GM21390 (cell line): ENCODE results near the gene TPSD1.
"Not testable (repeated sequence)": the region's sequence is repeated elsewhere in the genome, so short reads cannot be mapped to it uniquely, and the experiment has no call there.

ENCODE experiments used
- ATAC-seq: cut with Tn5 transposase; IDR thresholded peaks from one replicate; pipeline ENCODE4 v1.9.1; 2021; ENCODE audit not compliant: unreplicated experiment

TPSD1 gene

DNA sequence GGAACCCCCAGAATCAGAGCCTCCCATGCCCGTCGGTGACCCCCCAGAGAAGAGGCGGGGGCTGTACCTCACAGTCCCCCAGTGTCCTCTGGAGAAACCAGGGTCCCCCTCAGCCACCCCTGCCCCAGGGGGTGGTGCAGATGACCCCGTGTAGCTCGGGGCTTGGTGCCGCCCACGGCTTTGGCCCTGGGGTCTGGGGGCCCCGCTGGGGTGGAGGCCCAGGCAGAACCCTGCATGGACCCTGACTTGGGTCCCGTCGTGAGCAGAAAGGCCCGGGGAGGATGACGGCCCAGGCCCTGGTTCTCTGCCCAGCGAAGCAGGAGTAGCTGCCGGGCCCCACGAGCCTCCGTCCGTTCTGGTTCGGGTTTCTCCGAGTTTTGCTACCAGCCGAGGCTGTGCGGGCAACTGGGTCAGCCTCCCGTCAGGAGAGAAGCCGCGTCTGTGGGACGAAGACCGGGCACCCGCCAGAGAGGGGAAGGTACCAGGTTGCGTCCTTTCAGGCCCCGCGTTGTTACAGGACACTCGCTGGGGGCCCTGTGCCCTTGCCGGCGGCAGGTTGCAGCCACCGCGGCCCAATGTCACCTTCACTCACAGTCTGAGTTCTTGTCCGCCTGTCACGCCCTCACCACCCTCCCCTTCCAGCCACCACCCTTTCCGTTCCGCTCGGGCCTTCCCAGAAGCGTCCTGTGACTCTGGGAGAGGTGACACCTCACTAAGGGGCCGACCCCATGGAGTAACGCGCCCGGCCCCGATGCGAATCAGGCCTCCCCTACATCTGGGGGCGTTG lies 34.8 kb upstream of the TPSD1 start:
- no peak for ATAC-seq

DNA sequence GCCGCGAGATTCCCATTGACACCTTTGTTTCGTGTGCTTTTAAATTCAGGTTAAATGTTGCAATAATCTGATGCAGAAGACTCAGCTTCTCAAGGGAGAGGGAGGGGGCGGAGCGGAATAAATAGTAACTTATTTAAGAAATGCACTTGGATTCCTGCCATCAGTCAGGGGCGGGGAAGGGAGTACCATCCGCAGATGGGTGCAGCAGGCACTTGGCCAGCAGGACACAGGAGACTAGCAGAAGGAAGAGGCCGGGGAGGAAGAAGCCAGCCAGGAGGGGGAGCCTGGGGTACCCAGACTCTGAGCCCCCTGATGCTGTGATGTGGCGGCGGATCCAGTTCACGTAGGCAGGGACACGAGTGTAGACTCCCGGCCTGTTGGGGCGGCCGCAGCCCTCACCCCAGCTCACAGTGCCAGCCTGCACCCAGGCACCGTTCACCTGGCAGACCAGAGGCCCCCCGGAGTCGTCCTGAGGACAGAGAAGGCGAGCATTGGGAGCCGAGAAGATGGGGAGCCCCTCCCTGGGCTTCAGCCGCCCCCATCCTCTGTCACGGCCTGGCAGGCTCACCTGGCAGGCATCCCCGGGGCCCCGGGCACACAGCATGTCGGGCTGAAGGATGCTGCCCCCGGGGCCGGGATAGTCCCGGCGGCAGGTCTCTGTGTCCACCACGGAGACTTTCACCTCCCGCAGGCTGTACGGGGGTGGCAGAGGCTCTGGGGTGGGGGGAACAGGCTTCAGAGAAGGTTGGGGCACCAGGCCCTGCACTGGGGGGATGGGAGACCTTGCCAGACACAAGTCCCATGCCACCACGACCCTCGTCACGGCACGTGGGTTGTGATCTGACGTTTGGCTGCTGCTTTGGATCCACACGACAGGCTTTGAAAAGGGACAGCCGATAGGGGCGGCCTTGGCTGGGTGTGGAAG lies 34.0 kb upstream of the TPSD1 start:
- no peak for ATAC-seq

DNA sequence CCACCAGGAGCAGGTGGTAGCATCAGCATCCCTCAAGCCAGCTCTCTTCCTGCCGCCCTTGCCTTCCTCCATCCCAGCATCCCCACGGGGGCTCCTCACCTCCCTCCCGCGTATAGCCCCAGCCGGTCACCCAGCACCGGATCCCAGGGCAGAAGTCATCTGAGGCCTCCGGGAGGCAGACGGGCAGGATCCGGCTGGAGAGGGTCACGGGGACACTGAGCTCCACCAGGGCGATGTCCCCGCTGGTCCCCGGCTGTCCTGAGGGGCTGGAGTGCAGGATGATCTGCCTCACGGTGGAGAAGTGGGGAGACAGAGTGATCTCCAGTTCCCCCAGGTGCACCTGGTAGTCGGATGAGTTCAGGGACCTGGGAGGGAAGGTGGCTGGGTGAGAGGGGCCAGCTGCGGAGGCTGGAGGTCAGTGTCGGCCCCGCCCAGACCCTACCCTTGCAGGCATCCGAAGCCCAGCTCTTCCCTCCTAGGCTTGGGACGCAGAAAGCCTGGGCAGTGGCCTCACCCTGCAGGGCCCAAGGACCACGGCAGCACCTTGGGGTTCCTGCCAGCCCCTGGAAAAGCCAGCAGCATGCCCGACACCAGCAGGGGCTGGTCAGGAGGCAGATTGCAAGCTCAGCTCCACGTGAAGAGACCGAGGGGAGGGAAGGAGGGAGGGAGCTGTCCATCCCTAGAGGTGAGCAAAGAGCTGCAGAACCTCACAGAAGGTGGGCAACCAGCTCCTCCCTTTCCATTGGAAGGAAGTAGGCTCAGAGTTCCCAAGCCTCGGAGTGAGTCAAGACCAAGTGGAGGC lies 33.1 kb upstream of the TPSD1 start:
- ATAC-seq, result no peak

DNA sequence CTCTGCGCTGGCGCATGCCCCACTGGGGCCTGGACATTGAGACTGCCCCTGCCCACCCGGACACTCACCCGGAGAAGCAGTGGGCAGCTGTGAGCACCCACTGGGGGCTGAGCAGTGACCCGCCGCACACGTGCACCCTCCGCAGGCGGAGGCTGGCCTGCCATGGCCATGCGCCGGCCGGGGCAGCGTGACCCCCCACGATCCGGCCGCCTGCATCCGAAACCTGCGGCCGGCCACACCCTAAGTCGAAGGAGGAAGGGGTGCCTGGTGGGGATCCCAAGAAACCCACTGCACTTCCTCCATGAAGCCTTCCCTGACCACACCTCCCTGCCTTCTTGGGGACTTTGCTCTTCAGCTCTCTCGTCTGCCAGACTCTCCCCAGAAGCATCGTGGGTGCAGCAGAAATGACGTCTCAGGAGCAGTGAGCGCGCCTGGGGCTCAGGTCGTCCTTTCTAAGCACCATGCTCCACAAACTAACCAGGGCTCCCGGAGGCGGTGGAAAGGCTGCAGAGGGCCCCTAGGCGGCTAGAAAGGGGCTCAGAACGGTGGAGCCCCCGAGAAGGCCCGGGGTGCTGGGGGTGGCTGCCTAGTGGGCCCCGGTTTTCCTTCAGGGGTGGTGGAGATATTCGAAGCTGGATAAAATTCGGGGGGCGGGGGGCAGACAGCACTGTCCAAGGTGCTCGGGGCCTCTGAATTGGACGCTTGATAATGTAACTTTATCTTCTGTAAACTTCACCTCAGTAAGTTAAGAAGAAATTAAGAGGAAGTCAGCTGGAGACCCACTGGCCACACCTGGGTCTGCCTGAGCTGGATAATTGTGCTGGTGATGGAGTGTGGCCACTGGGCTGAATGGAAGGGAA lies 32.3 kb upstream of the TPSD1 start:
- ATAC-seq, result no peak

DNA sequence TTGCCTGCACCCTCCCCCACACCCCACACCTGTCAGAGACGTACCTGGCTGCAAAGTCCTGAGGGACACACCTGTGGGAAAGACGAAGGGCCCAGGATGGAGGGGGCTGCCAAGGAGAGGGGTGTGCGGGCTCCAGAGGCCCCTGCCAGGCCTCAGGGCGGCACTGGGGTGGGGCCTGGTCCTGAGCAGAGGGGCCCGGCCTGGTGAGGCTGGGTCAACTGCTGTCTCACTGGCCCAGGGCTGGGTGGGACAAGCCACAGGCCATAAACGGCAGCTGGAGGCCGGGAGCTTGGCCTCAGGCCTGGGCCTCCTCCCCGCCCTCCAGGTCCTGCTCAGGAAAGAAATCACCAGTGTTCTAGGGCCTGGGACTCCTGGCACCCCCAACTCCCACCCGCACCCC lies 31.3 kb upstream of the TPSD1 start:
- no peak for ATAC-seq

DNA sequence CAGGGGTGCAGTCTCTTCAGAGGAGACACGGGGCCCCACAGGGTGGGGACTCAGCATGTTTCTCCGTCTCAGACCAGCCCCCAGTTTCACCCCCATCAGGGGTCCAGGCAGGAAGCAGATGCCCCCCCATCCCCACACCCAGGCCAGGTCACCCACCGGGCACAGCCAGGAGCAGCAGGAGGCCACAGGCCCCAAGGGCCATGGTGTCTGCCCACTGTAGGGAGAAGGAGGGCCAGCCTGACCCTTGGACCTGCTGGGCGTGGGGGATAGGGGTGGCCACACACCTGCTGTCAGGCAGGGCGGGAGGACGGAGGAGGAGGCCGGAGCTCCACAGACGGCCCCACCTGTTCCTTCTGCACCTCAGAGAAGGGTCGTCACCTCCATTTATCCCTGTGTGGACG lies 30.8 kb upstream of the TPSD1 start, which contains the start of gene TPSG1:
TPSG1 (minus strand) TSS at position 218 of the 401 bp plus-strand sequence; CDS start at position 202, 16 bp downstream.
- ATAC-seq, result no peak

DNA sequence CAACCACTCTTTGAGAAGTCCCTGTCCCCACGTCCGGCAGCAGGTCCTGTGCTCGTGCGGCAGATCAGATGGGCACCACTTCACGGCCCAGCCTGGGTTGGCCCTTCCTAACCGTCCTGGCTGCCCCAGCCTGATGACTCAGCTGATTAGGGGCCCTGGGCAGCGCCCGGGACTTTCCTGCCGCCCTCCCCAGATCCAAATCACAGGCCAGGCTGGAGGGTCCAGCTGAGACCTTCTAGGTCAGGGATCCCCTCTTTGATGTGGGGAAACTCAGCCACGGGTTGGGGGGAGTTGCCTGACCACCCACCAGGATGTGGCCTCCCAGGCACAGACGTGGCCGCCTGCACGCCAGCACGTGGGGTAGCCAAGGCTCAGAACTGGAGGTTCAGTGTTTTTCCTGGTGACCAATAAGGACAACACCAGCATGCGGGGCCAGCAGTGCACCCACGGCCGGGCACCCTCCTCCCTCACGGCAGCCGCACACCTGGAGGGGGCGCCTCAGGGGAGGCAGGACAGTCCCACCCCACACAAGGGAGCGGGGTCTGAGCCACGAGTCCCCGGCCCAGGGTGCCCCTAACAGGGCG lies 30.0 kb upstream of the TPSD1 start:
- ATAC-seq, result not testable (repeated sequence)

DNA sequence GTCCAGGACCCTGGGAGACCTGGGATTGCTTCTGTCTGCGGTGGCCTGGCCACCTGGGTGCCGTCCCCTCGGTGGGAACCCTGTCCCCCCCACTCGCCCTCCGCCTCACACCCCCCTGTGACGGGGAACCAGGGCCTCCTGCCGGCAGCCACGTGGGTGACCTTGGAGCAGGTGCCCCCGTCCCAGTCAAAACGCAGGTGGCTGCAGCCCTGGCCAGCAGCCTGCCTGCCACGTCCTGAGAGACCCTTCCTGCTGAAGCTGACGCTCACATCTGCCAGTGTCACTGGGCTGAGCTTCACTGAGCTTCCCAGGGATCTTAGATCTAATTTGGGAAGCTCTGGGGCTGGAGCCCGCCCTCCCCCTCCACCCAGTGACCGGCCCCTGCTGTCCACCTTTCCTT lies 29.2 kb upstream of the TPSD1 start:
- ATAC-seq, result not testable (repeated sequence)

DNA sequence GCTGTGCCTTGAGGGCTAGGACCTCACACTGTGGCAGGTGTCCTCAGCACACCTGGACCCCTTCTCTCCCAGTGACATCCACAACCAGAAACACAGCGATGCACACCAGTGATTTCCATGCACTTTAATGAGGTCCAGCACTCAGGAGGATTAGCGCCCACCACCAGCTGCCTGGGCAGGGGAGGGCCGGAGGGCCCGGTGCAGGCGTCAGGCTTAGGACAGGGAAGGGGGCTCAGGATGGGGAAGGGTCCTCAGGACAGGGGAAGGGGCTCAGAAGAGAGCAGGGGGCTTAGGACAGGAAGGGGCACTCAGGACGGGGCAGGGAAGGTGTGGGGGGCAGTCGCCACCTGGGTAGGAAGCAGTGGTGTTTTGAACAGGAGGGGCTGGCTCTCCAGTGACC lies 27.6 kb upstream of the TPSD1 start:
- not testable (repeated sequence) for ATAC-seq

DNA sequence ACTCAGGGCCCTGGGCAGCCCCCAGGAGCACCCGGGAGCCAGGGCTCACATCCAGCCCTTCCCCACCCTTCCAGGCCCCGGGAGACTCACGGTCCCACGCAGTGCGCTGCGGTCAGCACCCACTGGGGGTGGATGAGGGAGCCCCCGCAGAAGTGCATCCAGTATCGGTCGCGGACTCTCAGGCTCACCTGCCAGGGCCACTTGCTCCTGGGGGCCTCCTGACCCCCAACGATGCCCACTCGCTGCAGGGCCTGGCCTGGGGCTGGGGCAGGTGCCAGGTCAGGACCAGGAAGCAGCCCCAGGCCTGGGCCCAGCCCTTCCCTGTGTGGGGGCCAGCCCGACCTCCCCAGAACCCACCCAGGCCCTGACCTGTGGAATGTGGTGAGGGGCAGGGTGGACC lies 26.4 kb upstream of the TPSD1 start:
- not testable (repeated sequence) for ATAC-seq

DNA sequence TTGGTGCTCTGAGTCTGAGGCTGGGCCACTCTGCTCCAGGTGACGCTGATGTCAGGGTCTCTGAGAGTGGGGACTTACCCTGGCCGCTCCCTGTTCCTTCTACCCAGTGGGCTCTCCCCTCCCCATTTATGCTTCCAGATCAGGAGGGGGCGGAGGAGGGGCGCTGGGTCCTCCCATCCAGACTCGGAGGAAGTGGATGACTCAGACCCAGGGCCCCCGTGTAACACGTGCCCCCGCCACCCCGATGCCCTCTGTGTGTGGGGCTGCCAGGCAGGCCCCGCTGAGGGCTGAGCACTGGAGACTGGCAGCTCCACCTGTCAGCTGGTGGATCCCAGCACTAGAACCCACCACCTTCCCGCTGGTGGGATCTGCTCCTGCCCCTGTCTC lies 25.8 kb upstream of the TPSD1 start, which contains the start of gene TPSB2:
TPSB2 (minus strand) TSS at position 101 of the 387 bp plus-strand sequence. CDS start 233 bp downstream, outside the sequence.
- not testable (repeated sequence) for ATAC-seq

DNA sequence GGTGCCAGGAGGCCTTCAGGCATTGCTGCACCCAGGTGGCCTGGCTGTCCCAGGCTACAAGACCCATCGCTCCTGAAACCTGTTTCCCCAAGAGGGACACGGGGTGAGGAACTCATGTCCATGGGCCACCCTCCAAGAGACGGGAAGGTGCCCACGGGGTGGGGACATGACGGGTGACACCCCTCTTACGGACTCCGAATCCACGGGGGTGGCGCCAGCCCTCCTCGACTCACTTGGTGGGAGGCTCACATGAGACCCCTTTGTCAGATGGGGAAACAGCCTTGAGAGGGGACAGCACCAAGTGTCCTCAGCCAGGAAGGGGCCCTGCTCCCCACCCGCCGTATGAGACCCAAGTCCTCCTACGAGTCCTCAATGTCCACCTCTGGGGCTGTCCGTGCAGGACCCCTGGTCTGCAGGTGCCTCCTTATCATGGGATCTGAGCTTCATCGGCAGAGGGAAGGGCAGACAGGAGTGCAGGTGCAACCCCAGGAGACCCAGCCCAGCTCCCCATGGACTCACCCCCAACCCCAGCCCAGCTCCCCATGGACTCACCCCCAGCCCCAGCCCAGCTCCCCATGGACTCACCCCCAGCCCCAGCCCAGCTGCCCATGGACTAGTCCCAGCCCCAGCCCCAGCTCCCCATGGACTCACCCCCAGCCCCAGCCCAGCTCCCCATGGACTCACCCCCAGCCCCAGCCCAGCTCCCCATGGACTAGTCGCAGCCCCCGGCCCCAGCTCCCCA lies 25.2 kb upstream of the TPSD1 start:
- not testable (repeated sequence) for ATAC-seq

DNA sequence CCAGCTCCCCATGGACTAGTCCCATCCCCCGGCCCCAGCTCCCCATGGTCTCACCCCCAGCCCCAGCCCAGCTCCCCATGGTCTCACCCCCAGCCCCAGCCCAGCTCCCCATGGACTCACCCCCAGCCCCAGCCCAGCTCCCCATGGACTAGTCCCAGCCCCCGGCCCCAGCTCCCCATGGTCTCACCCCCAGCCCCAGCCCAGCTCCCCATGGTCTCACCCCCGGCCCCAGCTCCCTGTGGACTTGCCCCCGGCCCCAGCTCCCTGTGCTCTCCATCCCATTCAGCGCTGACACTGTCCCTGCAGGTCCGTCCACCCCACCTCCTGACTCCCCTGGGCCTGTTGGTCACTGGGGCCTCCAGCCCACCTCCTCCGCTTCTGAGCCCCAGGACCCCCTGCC lies 24.6 kb upstream of the TPSD1 start:
- not testable (repeated sequence) for ATAC-seq

DNA sequence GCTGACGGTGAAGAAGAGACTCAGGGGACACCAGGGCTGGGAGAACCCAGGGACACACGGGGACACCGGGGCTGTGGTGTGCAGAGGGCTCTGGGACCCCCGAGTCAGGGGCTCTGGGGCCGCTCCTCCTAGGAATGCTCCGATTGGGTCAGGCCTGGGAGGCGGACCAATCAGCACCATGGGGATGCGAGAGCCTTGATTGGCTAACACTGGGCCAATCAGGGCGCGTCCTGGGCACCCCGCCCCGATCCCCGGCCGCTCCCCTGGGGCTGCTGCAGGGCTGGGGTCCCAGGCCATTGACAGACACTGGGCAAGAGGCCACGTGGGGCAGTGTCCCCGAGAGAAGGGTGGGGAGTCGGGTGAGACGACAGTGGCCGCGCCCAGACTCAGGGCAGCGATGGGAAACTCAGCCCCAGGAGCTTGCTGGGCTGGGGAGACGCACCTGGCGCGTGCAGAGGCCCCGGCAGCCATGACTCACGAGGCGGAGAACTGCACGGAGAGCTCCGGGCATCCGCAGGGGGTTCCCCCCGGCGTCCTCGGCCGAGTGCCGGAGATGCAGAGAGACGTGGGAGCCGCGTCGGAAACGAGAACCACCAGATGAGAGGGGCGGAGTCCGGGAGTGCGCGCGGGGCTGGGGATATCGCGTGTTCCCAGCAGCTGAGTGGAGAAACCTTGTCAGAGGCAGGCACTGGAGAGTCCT lies 23.7 kb upstream of the TPSD1 start:
- not testable (repeated sequence) for ATAC-seq

DNA sequence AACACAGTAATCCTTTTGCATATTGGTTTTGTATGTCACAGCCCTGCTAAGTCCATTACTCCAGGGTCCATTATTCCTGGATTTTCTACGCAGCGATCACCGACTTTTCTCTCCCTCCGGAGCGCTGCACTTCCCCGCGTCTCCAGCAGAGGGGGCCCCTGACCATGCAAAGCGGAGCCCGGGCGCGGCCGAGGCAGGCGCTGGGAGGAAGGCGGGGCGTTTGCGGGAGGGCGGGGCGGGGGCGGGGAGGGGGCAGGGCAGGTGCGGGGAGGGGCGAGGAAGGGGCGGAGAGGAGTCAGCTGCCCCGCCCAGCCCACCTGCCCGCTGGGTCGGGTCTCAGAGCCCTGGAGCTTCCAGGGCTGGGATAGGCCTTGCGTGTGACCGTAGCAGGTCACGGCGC lies 19.2 kb upstream of the TPSD1 start:
- not testable (repeated sequence) for ATAC-seq

DNA sequence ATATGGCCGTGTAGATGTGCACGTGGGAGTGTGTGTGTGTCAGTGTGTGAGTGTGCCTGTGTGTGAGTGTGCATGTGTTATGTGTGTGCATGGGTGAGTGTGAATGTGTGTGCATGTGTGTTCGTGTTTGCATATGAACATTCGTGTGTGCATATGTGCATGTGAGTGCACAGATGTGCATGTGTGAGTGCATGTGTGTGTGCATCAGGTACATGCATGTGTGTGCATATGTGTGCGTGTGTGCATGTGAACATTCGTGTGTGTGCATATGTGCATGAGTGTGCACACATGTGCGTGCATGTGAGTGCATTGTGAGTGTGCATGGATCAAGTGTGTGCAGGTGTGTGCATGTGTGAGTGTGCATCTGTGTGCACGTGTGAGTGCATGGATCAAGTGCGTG lies 17.9 kb upstream of the TPSD1 start:
- ATAC-seq, result no peak

DNA sequence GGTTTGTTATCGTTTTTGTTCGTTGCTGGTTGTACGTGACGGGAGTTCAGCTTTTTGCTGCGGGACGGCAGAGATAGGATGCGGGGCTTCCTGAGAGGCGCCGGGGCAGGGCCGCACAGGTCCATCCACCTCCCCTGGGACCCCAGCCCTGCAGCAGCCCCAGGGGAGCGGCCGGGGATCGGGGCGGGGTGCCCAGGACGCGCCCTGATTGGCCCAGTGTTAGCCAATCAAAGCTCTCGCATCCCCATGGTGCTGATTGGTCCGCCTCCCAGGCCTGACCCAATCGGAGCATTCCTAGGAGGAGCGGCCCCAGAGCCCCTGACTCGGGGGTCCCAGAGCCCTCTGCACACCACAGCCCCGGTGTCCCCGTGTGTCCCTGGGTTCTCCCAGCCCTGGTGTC lies 17.0 kb upstream of the TPSD1 start:
- ATAC-seq, result not testable (repeated sequence)

DNA sequence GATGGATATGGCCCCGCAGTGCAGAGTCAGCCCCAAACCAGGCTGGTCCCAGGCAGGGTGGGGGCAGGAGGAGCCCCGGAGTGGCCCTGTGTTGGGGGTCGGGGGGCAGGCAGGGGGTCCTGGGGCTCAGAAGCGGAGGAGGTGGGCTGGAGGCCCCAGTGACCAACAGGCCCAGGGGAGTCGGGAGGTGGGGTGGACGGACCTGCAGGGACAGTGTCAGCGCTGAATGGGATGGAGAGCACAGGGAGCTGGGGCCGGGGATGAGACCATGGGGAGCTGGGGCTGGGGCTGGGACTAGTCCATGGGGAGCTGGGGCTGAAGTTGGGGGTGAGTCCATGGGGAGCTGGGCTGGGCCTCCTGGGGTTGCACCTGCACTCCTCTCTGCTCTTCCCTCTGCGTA lies 16.3 kb upstream of the TPSD1 start:
- ATAC-seq, result not testable (repeated sequence)
